HG03521 (cell line): ENCODE measurements around the gene PGAP2.
"Not testable (repeated sequence)": the region's sequence is repeated elsewhere in the genome, so short reads cannot be mapped to it uniquely, and the experiment has no call there.

Experiments
- ATAC-seq: cut with Tn5 transposase; IDR thresholded peaks from one replicate; pipeline ENCODE4 v1.9.1; 2021; ENCODE audit warnings: mild to moderate bottlenecking, moderate library complexity; ENCODE audit not compliant: unreplicated experiment

The PGAP2 gene

DNA sequence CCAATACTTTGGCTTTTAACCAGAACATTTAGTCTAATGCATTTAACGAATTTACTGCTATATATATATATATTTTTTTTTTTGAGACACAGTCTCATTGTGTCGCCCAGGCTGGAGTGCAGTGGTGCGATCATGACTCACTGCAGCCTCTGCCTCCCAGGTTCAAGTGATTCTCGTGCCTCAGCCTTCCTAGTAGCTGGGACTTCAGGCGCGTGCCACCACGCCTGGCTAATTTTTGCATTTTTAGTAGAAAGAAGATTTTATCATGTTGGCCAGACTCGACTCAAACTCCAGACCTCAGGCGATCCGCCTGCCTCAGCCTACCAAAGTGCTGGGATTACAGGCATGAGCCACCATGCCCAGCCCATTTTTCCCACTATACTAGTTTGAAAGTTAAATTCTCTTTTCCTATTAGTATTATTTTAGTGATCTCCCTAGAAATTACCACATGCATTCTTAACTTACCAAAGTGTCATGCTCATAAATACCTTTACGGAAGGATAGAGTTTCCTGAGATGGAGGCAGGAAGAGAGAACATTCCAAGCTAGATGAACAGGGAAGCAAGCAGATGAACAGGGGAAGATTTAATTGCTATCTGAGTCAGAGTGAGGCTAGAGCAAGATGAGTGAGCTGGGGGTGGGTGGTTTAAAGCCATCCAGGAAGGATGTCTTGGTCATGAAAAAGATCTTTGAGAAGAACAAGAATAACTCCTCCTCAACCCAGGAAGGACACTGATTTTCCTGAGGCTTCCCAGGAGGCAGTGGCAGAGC lies 4.4 kb upstream of the PGAP2 start:
- ATAC-seq: no peak

- peak; percentile 70 for ATAC-seq
These were observed 682 bp downstream of the PGAP2 start for GRCh38 chr11:3808861-3809623.

DNA sequence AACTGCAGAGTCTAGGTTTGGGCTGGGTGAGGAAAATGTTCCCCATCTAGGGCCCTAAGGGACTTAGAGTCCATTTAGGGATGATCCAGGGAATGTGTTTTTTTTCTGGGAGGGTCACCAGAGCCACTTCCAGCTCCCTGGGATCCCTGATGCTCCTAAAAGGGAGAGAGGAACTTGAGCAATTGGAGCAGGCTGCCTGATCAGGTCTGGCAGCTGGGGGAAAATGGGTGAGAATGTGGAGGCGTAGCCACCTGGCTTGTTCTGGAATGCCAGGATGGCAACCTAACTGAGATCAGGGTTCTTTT lies 1.2 kb downstream of the PGAP2 start:
- no peak for ATAC-seq

- ATAC-seq: no peak
These were observed 2.1 kb downstream of the PGAP2 start for GRCh38 chr11:3810446-3810845.

GRCh38 chr11:3810951-3811350 lies 2.6 kb downstream of the PGAP2 start:
- no peak for ATAC-seq

DNA sequence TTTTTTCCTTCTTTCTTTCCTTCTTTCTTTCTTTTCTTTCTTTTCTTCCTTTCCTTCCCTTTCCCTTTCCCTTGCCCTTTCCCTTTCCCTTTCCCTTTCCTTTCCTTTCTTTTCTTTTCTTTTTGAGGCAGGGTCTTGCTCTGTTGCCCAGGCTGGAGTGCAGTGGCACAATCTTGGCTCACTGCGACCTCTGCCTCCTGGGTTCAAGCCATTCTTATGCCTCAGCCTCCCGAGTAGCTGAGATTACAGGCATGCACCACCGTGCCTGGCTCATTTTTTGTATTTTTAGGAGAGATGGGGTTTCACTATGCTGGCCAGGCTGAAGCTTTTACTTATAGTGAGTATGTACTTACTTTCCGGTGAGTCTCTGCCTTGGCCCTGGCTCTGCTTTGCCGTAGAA lies 6.5 kb downstream of the PGAP2 start:
- not testable (repeated sequence) for ATAC-seq

GRCh38 chr11:3815845-3816244 lies 7.5 kb downstream of the PGAP2 start:
- no peak for ATAC-seq

- no peak for ATAC-seq
These were observed 8.3 kb downstream of the PGAP2 start for GRCh38 chr11:3816673-3817072.

GRCh38 chr11:3817181-3817800 lies 8.9 kb downstream of the PGAP2 start:
- no peak for ATAC-seq

GRCh38 chr11:3820971-3821370 lies 12.6 kb downstream of the PGAP2 start:
- ATAC-seq: no peak

DNA sequence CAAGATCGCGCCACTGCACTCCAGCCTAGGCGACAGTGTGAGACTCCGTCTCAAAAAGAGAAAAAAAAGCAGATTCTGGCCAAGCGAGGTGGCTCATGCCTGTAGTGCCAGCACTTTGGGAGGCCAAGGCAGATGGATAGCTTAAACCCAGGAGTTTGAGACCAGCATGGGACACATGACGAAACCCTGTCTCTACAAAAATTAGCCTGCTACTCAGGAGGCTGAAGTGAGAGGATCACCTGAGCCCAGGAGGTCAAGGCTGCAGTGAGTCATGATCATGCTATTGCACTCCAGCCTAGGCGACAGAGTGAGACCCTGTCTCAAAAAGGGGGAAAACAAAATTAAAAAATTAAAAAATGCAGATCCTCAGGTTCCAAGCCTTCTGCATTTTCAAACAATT lies 14.0 kb downstream of the PGAP2 start:
- no peak for ATAC-seq

DNA sequence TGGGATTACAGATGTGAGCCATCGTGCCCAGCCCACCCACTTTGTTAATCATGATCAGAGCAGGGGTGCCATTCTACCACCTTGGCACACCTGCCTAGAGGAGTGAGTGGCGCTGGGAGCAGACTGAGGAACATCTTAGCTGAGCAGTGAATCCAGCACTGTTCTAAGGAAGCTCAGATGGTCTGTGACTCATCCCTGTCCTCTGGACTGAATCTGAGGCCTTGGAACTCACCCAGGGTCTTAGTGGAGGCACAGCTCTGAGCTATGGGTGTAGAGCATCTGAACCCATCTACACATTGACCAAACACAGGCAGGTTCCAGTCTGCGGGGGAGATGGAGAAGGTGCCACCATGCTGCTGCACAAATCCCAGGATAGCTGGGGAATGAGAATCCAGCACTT lies 14.9 kb downstream of the PGAP2 start:
- no peak for ATAC-seq

- no peak for ATAC-seq
These were observed 15.6 kb downstream of the PGAP2 start for GRCh38 chr11:3823762-3824506.

DNA sequence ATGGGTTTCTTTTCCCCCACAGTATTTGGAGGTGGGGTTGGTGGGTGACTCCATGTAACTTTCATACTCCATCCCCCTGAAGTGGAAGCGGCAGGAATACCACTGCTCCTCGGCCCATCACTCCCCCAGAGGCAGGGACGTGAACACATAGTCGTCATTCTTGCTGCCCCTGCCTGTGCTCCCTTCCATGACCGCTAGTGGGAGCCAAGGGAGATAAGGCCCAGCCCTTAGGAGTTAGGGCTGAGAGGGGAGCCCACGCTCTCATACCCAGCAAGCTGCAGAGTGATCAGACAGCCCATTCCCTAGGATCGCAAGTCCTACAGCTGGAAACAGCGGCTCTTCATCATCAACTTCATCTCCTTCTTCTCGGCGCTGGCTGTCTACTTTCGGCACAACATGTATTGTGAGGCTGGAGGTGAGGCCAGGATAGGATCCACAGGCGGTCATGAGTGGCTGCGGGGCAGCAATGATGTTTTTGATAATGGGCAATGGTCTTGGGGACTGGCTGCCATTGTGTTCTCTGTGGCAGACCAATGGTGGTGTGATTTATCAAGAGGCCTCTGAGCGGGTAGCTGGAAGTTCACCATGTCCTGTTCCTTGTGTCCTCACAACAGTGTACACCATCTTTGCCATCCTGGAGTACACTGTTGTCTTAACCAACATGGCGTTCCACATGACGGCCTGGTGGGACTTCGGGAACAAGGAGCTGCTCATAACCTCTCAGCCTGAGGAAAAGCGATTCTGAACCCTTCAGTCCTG lies 16.5 kb downstream of the PGAP2 start:
- ATAC-seq: peak; percentile 78

DNA sequence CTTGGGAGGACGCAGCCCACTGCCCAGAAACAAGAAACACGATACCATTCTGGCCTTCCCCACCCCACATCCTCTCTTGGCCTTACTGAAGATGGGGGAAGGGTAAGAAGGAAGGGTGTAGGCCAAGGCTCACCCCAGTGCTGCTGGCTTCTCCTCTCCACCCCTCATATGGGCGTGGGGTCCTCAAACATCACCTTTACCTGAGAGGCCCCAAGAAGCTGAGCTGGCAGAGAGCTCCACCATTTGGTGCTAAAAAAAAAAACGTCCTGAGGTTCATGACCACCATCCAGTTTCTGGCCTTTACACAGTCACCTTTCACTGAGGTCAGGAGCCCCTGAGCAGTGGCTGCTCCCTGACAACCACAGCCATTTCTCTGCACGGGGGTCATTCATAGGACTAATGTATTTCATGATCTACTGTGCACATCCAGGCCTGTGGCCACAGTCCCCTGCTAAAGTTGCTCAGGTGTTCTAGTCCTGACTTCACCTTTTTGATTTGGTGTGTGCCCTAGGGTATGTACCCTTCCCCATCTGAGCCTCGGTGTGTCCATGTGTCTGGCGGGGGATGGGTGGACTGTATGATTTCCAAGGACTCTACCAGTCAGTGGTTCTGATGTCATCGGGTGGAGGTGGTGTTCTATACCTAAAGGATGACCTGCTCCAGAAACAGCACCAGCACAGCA lies 17.3 kb downstream of the PGAP2 start:
- ATAC-seq: no peak

- no peak for ATAC-seq
These were observed 18.4 kb downstream of the PGAP2 start for GRCh38 chr11:3826721-3827120.

GRCh38 chr11:3827434-3828186 lies 19.2 kb downstream of the PGAP2 start:
- ATAC-seq: no peak

- no peak for ATAC-seq
These were observed 21.7 kb downstream of the PGAP2 start for GRCh38 chr11:3830088-3830487.

DNA sequence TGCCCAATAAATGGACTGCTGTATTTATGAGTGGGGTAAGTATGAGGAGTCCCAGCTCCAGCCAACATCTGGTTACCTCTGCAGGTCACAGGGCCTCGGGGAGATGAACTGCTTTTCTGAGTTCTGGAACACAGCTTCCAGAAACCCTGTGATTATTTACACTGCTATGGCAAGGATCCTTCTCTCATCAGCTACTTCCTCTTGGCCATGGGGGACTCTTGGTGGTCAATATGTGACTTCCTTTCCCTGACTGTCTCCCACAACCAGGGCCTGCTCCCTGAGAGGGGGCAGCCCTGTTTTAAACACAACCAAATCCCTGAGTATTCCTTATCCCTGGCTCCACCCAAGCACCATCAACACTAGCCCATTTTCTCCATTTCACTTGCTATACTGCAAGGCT lies 22.4 kb downstream of the PGAP2 start:
- no peak for ATAC-seq
